T-helper 17 cell (primary cell): Measurements from ENCODE around the gene HTR4. TPM values are rescaled to one million over a fixed set of nuclear protein-coding genes. Genes with fewer than 3 reads are reported as not detected.
"Not testable (repeated sequence)": the region's sequence is repeated elsewhere in the genome, so short reads cannot be mapped to it uniquely, and the experiment has no call there.

Experiments
- ATAC-seq: fragments of 150-1000 bp; cut with Tn5 transposase; 2 replicates; pipeline ENCODE4 v1.10.0; 2021; ENCODE audit warnings: mild to moderate bottlenecking, moderate library complexity
- DNase-seq, 3 donors: peaks; one replicate each; pipeline versions ENCODE4 v3.0.0 to v3.0.0-alpha.2; 2020 to 2021
- H3K9me3 ChIP-seq: one replicate; pipeline ENCODE4 v1.7.0; 2013; ENCODE audit warnings: low read length, mild to moderate bottlenecking; ENCODE audit not compliant: control insufficient read depth, poor library complexity, severe bottlenecking
- H3K27ac Mint-ChIP-seq: one replicate; pipeline ENCODE4 v1.8.0; 2022; ENCODE audit warnings: mild to moderate bottlenecking, moderate library complexity, mixed read lengths
- H3K27me3 Mint-ChIP-seq: one replicate; pipeline ENCODE4 v1.8.0; 2022; ENCODE audit warnings: mixed read lengths
- H3K36me3 Mint-ChIP-seq: one replicate; pipeline ENCODE4 v1.8.0; 2022; ENCODE audit warnings: low read depth, mixed read lengths
- H3K4me1 Mint-ChIP-seq: one replicate; pipeline ENCODE4 v1.8.0; 2022; ENCODE audit warnings: mild to moderate bottlenecking, mixed read lengths
- H3K4me3 Mint-ChIP-seq: one replicate; pipeline ENCODE4 v1.8.0; 2022; ENCODE audit warnings: mild to moderate bottlenecking, moderate library complexity, mixed read lengths
- total RNA-seq, 4 donors: library from RNA in 2 of 4; stranded (reverse) in 2 of 4; gene quantifications; one replicate each; pipeline ENCODE4 v1.2.3 and lab custom pipeline; 2022 to 2026

Gene HTR4
- total RNA-seq, 2 donors from 2014 or later = not detected

DNA sequence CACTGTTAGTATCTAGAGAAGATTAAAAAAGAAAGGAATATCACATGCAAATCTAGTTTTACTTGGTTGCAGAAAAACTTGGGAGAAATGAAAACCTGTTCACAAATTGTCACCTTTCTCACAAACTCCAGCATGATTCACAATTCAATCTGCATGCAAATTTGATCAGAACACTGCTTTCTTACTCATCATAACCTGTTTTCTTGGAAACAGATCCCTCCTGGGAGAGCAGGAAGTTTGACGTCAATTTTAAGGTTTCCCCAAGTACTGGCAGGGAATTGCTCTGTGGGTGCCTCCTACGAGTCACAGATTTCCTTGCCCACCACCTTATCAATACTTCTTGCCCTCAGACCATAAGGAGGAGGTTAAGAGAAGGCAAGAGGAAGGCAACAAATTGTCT lies 30.2 kb upstream of the HTR4 start:
- Mint-ChIP-seq H3K36me3 (no peaks in the 10 kb centered on the region), H3K27ac (no peak overlapping the region), H3K27me3 (peaks cover 12% of the 10 kb centered on the region), H3K4me1 (no peaks in the 10 kb centered on the region), H3K4me3 (no peak overlapping the region)
- no peak for DNase-seq
- no peaks in the 10 kb centered on the region for H3K9me3 ChIP-seq
- no peak for ATAC-seq

DNA sequence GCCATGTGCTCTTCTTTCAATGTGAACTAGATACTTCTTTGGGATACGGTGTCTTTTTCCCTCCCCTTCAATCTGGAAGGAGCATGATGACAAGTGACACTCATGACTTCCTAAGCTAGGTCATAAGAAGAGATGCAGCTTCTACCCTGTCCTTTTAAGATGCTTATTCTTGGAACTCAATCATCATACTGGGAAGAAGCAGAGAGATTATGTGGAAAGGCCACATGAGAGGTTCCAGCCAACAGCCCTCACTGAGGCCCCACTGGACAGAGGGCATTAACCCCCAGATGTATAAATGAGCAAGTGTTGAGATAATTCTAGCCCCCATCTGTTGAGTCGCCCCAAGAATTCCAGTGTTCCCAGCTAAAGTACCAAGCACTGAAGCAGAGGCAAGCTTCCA lies 29.3 kb upstream of the HTR4 start:
- Mint-ChIP-seq H3K4me3 (no peak overlapping the region), H3K4me1 (no peaks in the 10 kb centered on the region), H3K27me3 (peaks cover 12% of the 10 kb centered on the region), H3K36me3 (no peaks in the 10 kb centered on the region), H3K27ac (no peak overlapping the region)
- H3K9me3 ChIP-seq = no peaks in the 10 kb centered on the region
- ATAC-seq (no peak), DNase-seq (no peak)

DNA sequence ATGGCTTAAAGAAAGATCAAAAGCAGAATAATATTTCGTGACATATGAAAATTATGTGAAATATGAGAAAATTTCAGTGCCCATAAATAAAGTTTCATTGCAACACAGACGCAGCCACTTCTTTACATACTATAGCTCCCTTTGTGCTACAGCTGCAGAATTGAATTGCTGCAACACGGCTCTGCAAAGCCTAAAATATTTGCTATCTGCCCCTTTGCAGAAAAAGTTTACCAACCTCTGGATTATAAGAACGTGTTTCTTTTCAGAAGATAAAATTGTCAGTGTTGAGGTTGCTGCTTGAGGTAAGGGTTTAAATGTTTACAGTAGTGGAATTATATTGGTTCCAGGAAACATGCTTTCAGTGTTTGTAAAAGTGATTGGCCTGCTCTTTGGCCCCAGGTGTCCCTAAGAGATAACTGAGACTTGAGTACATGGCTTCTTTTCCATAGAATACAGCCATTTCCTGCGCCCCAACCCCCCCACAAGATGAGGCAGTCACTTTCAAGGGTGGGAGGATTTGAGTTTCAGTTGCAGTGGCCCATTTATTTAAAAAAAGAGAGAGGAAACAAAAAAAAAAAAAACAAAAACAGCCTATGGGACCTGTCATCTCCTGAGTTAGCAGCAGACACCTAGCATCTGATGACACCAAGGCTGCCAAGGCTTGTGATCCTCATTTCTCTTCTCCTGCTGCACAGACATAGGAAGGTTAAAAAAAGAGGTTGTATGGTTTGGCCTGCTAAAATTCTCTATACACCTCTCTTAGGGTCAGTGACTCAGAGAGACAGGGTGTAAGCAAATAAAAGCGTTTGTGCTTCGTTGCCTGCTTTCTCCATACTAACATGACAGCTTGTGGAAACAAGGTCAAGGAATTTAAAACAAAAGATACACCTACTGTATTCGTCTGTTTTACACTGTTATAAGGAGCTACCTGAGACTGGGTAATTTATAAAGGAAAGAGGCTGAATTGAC lies 28.0 kb upstream of the HTR4 start:
- no peaks in the 10 kb centered on the region for H3K36me3 Mint-ChIP-seq

DNA sequence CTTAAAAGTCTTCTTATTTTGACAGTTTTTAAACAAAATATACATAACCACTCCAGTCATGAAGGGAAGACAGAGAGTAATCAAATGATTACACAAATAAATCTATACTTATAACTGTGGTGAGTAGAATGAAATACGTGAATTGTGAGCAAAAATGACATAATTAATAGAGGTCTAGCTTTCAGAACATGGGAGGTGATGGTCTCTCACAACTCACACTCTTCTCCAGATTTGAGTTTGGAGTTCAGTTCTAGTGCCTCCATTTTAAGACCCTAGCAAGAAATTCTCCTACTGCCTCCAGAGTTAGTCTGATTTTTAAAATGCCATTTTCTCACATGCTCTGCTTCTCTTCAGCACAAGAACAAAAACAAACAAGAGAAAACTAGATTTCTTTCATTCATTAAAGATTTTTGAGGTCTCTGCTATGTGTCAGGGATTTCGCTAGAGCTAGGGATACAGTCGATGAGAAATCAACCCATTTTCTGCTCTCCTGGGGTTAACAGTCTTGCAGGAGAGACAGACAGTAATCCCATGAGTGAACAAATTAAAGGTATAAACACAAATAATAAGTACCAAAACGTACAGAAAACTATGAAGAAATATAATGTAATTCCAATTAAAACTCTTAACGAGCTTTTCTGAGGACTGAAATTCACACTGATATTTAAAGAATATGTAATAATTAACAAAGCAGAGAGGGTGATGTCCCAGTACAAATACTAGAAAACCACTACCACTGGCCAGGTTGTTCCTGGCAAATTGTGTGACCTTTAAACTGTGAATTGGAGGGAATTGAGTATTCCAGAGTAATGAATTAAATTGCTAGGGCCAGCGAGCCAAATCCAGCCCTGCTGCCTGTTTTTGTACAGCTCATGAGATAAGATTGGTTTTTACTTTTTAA lies 27.1 kb upstream of the HTR4 start:
- peaks cover 12% of the 10 kb centered on the region for H3K27me3 Mint-ChIP-seq
- no peak overlapping the region for H3K4me3 Mint-ChIP-seq
- ATAC-seq = no peak
- no peaks in the 10 kb centered on the region for H3K4me1 Mint-ChIP-seq
- no peak overlapping the region for H3K27ac Mint-ChIP-seq
- H3K36me3 Mint-ChIP-seq = no peaks in the 10 kb centered on the region
- no peaks in the 10 kb centered on the region for H3K9me3 ChIP-seq
- no peak for DNase-seq

More for the DNA sequence above, 28.0 kb upstream of the HTR4 start:
- Mint-ChIP-seq H3K4me1 (no peaks in the 10 kb centered on the region), H3K4me3 (no peak overlapping the region), H3K27ac (no peak overlapping the region), H3K27me3 (peaks cover 12% of the 10 kb centered on the region)
- DNase-seq (no peak), ATAC-seq (no peak)
- no peaks in the 10 kb centered on the region for H3K9me3 ChIP-seq

DNA sequence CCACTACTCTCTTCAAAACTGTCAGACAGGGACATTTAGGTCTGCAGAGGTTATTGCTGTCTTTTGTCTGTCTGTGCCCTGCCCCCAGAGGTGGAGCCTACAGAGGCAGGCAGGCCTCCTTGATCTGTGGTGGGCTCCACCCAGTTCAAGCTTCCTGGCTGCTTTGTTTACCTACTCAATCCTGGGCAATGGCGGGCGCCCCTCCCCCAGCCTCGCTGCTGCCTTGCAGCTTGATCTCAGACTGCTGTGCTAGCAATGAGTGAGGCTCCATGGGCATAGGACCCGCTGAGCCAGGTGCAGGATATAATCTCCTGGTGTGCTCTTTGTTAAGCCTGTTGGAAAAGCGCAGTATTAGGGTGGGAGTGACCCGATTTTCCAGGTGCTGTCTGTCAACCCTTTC lies 19.4 kb upstream of the HTR4 start:
- not testable (repeated sequence) for ATAC-seq, H3K4me1 Mint-ChIP-seq, H3K36me3 Mint-ChIP-seq, H3K9me3 ChIP-seq, DNase-seq, H3K4me3 Mint-ChIP-seq, H3K27ac Mint-ChIP-seq
- H3K27me3 Mint-ChIP-seq = peaks cover 10% of the 10 kb centered on the region

DNA sequence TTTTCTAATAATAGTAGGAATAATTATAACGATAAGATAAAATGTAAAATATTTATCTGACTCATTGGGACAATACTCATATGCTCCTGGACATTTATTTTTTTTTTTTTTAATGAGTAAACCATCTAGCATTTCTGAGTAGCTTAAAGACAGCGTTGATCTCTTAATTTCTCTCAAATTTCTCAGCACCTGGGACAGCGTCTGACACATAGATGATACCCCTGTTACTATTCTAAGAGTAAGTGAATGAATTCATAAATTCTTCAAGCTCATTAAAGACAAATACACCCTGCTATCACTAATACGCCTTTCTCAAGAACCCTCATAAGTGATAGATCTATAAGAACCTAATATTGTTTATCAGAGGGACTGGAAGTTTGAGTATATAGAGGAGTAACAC lies 12.0 kb upstream of the HTR4 start:
- Mint-ChIP-seq H3K36me3 (no peaks in the 10 kb centered on the region), H3K4me1 (no peaks in the 10 kb centered on the region), H3K27me3 (peaks cover 18% of the 10 kb centered on the region), H3K4me3 (no peak overlapping the region), H3K27ac (no peak overlapping the region)
- no peak for ATAC-seq
- H3K9me3 ChIP-seq = no peaks in the 10 kb centered on the region
- DNase-seq = no peak

DNA sequence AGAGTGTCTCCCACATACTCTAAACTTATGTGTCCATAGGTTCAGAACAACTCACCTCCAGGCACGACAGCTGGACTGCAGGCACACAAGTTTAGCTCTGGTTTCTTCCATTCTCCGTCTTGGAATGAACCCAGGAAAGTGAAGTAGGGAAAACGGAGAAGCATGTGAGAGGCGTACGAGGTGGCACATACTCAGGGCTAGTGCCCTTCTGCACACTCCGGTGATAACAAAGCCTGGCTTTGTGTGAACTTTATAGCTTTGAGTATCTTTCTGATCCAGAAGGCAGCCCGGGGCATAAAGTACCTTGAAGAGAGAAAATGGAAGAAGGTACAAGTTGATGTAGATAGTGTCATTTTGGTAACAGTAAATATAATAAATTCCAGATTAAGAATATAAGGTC lies 11.1 kb upstream of the HTR4 start:
- ATAC-seq = no peak
- no peaks in the 10 kb centered on the region for H3K9me3 ChIP-seq
- Mint-ChIP-seq H3K4me1 (no peaks in the 10 kb centered on the region), H3K27ac (no peak overlapping the region), H3K27me3 (peaks cover 23% of the 10 kb centered on the region), H3K36me3 (no peaks in the 10 kb centered on the region), H3K4me3 (no peak overlapping the region)
- DNase-seq = no peak

DNA sequence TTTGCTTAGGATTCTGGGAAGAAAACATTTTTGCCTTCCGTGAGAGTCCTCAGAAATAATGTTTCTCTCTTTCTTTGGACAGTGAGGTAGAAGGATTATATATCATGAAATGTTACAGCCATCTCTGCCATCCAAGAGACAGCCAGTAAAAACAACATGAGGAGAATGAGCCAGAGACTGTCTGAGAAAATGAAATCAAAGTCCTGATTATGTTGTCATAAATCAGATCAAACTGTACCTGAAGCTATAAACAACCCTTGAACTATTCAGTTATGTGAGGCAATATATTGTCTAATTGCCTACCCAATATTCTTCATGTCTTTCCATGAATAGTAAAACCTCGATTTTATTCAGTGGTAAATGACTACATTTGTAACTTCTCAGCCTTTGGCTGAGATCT lies 9.2 kb upstream of the HTR4 start:
- H3K27me3 Mint-ChIP-seq = peaks cover 35% of the 10 kb centered on the region

DNA sequence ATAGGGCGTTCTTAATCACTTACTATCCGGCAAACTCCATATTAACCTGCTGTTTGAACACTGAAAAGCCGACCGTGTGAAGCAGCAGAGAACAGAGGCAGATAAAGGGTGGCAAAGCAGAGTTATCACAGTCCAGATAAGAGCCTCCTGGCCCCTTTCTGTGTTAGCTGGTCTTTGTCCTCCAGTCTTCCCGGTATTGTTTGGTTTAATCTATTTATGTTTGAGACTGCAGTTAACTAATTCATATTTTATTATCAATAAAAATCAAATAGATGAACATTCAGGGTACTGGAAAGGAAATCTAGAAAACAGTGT lies 6.0 kb upstream of the HTR4 start:
- Mint-ChIP-seq H3K36me3 (peaks cover 1% of the 10 kb centered on the region), H3K4me1 (no peaks in the 10 kb centered on the region), H3K27me3 (peaks cover 65% of the 10 kb centered on the region), H3K4me3 (no peak overlapping the region), H3K27ac (no peak overlapping the region)
- no peak for ATAC-seq
- H3K9me3 ChIP-seq = no peaks in the 10 kb centered on the region
- no peak for DNase-seq

More for the DNA sequence above, 9.2 kb upstream of the HTR4 start:
- H3K9me3 ChIP-seq = no peaks in the 10 kb centered on the region
- Mint-ChIP-seq H3K4me1 (no peaks in the 10 kb centered on the region), H3K4me3 (no peak overlapping the region), H3K27ac (no peak overlapping the region), H3K36me3 (no peaks in the 10 kb centered on the region)
- DNase-seq = no peak
- no peak for ATAC-seq

DNA sequence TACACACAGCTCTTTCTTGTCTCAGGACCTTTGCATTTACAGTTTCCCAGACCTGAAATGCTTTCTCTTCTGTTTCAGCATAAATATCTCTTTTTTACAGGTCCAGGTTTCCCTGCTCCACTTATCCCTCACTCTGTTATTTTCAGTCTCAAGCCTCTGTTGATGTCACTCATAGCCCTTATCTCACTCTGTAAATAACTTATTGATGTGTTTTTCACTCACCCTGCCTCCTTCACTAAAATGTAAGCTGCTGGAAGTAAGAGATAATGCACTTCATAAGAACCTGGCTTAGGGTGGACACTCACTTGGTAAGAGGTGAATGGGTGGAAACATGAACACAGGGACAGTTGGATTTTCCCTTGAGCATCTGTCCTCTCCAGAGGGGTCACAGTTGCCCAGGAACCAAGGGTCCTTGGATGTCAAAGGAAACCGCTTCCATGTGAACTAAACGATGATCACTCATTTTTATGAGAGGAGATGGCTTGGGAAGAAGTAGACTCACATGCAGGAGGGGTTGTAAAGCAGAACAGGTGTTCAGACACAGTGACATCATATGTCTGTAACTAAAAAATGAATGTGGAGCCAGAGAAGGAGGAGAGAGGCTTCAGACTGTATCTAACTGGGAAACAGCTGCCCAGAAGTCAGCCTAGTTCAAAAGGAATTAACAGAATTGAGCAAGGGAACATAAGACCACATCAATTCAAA lies 5.5 kb upstream of the HTR4 start:
- Mint-ChIP-seq H3K27me3 (peaks cover 70% of the 10 kb centered on the region), H3K36me3 (peaks cover 2% of the 10 kb centered on the region), H3K4me3 (no peak overlapping the region), H3K4me1 (no peaks in the 10 kb centered on the region), H3K27ac (no peak overlapping the region)
- DNase-seq (no peak), ATAC-seq (no peak)
- no peaks in the 10 kb centered on the region for H3K9me3 ChIP-seq

DNA sequence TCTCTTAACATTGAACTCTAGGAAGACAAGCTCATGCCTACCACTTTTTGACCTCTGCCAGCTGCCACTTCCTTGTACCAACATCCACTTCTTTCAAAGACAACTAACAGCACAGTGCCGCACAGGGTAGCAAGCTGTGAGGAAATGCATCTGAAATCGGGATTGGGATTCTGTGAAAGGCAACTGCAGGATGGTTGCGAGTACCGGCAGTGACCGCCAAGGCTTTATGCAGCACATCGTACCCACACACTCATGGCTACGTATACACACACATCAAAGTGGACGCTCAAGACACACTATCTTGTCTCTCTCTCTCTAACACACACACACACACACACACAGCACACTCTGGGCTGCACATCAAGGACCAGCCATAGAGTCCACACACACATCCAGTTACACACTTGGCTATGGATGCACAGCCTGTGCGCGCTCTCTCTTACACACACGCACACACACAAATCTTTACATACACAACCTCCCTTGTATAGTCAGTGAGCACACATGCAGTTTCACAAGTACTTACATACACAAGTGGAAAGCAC lies 964 bp downstream of the HTR4 start:
- Mint-ChIP-seq H3K27me3 (peaks cover 68% of the 10 kb centered on the region), H3K27ac (no peak overlapping the region), H3K36me3 (peaks cover 9% of the 10 kb centered on the region), H3K4me3 (no peak overlapping the region), H3K4me1 (peaks cover 5% of the 10 kb centered on the region)
- no peak for DNase-seq
- H3K9me3 ChIP-seq = no peaks in the 10 kb centered on the region
- ATAC-seq = no peak

DNA sequence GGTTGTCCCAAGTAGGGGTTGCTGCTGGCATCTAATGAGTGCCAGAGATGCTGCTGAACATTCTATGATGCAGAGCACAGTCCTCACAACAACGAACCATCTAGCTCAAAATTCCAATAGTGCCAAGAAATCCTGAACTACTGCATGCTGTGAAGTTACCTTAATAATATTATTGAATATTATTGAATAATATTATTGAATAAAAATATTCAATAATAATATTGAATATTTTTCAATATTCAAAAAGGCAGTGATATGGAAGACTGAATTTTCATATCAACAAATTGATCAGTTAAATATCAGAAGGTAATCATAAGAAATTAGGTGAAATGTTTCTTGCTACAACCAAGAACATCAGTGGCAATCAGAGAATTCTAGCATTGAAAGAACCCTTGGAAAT lies 2.8 kb downstream of the HTR4 start:
- peaks cover 5% of the 10 kb centered on the region for H3K4me1 Mint-ChIP-seq
- no peak overlapping the region for H3K27ac Mint-ChIP-seq
- peaks cover 9% of the 10 kb centered on the region for H3K36me3 Mint-ChIP-seq
- no peaks in the 10 kb centered on the region for H3K9me3 ChIP-seq
- peaks cover 67% of the 10 kb centered on the region for H3K27me3 Mint-ChIP-seq
- H3K4me3 Mint-ChIP-seq = no peak overlapping the region
- ATAC-seq (no peak), DNase-seq (no peak)

DNA sequence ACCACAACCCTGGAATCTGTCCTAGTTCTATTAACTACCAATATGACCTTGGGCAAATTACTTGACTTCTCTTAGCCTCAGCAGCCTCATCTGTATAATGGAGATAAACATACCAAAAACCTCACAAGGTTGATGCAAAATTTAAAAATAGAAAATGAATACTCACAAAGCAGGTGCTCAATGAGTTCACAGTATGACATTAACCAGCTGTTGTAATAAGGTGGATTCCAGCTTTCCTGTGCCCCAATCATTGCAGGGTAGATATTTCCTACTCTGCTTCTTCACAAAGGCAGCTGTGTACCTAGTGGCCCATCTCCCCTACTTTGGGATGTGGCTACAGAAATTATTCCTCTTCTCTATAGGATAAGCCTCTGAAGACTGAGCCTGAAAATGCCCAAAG lies 8.8 kb downstream of the HTR4 start:
- no peak for DNase-seq
- H3K4me3 Mint-ChIP-seq = no peak overlapping the region
- no peaks in the 10 kb centered on the region for H3K4me1 Mint-ChIP-seq
- no peaks in the 10 kb centered on the region for H3K36me3 Mint-ChIP-seq
- H3K27ac Mint-ChIP-seq = no peak overlapping the region
- no peak for ATAC-seq
- H3K27me3 Mint-ChIP-seq = peaks cover 44% of the 10 kb centered on the region
- no peaks in the 10 kb centered on the region for H3K9me3 ChIP-seq
